HG02973 (cell line): ENCODE results near the gene GPC3.
"Not testable (repeated sequence)": the region's sequence is repeated elsewhere in the genome, so short reads cannot be mapped to it uniquely, and the experiment has no call there.

Source experiments
- ATAC-seq: cut with Tn5 transposase; IDR thresholded peaks from one replicate; pipeline ENCODE4 v1.9.1; 2021; ENCODE audit warnings: moderate library complexity; ENCODE audit not compliant: unreplicated experiment

GPC3 gene

DNA sequence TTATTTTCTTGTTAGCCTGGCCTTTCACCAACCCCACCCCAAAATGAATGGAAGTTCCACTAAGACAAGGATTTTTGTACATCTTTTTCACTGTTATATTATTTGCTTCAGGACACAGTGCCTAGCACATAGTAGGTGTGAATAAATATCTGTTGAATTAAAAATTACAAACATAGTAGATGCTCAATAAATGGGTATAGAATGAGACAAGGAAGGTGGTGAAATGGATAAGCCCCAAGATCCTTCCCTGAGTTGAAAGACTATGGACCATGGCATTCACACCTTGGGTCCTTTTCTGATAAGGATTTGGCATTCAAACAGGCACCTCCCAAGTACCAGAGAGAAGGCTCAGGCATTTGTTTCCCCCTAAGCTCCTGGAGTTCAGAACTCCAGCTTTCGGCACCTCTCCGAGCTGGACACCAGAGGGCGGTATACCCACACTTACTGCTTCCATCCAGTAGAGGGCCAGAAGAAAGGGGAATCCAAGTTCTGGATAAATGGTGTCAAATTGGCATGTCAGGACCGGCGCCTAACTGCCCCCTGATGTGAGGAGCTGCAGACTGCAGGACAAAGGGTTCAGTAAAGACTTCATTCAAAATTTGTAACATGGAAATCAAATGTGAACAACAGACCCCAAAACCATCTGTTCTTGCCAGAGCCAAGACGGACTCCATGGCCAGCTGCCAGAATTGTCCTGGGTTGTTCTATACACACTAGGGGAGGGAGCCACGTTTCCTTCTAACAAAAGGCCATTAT lies 193.0 kb downstream of the GPC3 start:
- ATAC-seq: no peak

DNA sequence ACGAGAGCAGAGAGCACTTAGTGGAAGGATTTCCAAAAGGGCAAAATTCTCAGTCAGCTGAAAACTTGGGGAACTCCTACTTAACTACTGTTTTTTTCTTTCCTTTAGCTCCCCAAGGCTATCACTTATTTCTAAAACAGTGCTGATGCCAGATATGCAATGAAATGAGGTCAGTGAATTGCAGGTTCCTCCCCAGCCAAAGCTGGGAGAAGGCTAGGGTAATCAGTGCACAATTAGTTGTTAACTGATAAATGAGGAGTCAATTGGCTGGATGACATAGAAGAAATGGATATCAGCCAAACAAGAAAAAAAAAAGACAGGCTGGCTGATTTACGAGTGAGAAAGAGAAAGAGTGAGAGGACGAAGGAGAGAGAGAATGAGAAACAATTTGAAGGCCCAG lies 195.6 kb downstream of the GPC3 start:
- ATAC-seq: no peak

DNA sequence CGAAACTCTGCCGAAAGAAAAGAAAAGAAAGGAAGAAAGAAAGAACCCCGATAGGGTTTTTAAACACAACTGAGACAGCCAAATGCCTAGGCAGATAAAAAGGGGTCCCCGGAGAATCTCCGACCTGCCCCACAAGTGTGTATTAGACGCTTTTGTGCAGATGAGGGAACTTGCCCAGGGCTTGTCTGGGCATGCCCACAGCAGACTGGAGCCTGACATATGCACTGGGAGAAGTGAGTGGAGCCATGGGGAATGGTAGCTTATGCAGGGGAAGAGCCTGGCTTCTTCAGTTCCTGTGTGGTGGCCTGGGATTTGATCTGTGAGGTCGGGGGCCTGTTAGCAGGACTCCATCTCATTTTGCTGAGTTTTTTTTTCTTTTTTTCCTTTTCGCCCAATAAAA lies 199.0 kb downstream of the GPC3 start:
- ATAC-seq: no peak

DNA sequence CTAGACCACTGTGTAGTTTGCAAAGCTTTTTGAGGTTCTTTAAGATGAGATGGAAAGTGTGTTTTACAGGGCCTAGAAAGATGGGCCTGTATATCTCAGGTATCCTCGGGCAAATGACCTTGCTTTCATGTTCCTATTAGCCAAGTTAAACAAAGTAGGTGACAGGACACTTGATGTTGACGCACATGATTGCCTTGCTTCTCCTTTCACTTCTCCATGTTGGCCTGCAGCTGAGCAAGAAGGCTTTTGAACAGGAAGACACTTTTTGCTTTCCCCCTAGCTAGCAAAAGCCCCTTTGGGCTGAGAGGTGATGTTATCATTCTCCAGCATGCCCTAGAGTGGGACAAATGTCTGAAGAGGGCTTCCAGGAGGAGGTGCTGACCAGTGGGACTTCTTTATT lies 202.1 kb downstream of the GPC3 start:
- peak; percentile 88 for ATAC-seq

DNA sequence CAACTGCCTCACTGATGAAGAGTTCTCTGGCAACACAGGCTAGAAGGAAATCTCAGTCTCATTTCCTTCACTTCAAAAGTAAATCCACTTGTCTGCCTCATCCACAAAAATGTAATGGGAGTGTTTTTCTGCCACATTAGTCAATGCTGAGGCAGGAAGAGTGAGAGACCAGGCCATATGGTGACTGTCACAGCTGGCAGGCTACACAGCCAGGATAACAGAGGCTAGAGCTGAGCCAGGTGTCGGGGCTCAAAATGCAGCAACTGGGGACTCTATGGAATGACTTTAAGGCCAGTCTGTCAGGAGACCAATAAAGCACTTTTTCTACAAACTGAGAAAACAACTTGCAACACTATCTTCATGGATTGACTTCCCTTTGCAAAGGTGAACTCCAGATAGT lies 204.2 kb downstream of the GPC3 start:
- no peak for ATAC-seq

DNA sequence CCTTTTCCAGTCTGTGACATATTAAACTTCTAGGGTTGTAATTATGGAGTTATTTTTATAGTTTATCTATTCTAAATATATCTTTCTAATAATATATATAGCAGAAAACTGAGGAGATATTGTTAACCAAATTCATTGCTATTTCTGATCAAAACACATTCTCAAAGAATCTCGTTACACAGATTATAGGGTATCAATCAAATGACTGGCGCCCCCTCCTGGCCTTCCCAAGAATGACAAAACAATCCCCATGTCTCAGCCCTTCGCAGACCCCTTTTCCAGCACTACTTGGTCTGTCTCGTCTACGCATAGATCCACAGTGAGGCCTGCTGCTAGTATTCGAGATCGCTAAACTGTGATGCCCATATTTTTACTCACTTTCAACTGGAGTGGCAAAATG lies 209.3 kb downstream of the GPC3 start:
- no peak for ATAC-seq

DNA sequence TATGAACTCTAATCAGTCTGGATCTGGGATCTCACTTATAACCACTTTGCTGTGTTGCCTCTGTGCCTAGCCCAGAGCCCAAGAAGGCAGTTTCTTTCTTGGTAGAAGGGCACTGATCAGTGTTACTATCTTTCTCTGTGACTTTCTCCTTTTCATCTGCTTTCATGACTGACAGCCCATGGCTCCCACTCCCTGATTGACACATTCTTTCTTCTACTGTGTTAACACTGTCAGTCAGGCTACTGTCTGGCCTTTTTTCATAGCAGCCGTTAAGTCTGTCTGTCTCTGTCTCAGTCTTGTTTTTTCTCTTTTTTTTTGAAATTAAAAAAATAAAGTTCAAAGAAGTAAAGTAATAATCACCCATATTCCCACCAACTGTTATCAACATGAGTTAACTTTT lies 210.6 kb downstream of the GPC3 start:
- ATAC-seq: no peak

DNA sequence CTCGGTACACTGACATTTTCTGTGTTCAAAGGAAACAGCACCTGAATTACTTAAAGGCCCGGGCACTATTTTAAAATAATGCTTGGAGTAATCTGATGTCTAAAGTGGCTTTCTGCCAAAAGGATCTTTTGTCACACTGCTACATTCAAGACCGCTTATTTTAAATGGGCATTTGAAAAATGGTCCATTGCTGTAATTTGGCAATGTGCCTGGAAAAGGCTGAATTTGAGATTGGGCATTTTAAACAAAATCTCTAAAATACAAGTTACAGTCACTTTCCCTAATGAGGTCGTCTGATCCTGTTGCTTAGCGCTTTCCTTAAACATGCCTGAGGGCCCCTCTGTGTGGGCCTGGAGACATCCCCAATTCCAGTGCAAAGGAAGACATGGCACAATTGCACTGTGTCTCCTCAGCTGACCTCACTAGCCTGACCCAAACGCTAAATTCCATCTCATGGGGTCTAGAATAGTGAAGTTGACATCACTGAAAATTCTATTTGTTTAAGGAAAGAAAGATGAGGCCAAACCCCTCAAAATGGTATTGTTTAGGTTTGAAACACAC lies 214.2 kb downstream of the GPC3 start:
- no peak for ATAC-seq

DNA sequence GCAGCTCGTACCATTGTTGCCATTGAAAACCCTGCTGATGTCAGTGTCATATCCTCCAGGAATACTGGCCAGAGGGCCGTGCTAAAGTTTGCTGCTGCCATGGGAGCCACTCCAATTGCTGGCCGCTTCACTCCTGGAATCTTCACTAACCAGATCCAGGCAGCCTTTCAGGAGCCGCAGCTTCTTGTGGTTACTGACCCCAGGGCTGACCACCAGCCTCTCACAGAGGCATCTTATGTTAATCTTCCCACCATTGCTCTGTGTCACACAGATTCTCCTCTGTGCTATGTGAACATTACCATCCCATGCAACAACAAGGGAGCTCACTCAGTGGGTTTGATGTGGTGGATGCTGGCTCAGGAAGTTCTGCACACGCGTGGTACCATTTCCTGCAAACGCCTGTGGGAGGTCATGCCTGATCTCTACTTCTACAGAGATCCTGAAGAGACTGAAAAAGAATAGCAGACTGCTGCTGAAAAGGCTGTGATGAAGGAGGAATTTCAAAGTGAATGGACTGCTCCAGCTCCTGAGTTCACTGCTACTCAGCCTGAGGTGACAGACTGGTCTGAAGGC lies 222.3 kb downstream of the GPC3 start:
- not testable (repeated sequence) for ATAC-seq

DNA sequence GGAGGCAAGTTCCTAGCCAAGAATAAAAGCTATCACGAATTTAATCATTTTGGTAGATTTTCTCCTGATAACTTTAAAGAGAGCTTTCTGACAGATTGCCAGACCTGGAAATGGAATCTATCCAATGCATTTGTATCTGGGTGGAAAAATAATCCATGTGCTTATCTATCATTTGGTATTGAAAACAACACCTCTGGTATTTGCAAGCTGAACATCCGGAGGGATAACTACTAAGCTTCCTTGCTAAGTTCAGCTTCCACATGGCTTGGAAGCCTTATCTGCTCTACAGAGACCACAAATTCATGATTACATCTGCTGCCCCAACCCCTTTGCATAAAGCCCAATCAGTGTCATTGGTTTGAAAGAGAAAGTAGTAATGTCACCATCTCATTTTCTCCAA lies 230.7 kb downstream of the GPC3 start:
- no peak for ATAC-seq

DNA sequence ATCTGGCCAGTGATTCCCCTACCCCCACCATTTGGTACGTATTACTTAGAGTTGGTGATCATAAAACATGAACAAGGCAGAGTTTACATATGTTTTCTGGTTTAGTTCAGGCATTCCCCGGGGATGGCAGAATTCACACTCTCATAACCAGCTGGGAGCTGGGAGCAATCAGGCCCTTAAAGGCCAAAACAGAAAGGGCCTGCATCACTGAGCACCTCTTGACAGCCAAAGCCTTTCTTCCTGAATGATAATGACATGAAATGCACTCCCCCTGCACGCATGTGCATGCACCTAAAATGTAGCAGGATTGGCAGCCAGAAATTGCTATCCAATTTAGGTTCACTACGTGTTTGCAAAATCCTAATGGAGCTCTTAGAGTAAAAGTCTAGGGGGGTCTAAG lies 235.4 kb downstream of the GPC3 start:
- ATAC-seq: no peak

DNA sequence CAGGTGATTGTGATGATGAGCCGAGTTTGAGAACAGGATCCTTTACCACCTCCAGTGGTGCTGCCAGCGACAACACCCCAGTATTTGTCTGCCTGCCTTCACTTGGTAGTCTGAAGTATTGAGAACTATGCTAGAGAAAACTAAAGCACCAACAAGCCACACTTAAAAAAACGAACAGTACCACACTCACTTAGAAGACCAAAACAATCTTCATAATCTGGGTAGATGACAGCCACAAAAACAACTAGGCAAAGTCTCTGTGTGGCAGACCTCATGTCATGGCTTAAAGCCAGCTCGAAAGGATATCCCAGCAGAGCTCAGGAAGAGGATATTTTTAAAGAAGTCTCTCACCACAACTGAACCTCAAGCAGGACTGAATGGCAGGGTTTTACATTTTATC lies 236.0 kb downstream of the GPC3 start:
- no peak for ATAC-seq

DNA sequence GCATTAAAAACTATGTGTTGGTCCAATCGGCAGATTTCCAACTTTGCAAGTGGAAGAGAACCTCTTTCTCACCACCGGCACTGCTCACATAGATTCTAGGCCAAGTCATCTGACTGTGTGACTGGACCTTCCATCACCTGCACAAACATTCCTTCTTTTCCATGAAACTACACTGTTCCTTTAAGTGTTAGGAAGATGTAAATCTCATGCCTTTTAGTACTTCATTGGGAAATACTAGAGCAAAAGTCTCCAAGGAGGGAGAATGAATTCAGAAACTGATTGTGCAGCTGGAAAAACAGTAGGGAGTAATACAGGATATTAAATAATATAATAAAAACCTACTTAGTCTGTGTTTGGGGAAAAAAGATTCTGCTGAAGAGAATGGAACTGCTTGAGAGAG lies 238.2 kb downstream of the GPC3 start:
- no peak for ATAC-seq

DNA sequence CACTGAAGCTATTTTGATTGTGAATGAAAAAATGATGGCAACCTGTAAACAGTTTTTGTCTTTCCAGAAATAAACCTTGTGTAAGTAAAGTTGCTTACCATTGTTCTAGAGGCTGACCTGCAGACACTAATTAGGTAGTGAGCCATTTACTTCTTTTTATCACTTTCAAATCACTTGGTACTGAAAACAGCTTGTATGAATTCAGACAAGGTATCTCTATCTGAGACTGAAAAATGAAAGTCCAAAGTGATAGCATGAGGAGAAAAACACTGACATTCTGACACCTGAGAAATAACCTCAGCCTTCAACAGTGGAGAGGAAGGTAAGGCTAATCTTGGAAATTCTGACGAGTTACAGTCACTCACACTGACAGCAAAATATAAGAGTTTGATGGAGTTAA lies 238.8 kb downstream of the GPC3 start:
- ATAC-seq: no peak

DNA sequence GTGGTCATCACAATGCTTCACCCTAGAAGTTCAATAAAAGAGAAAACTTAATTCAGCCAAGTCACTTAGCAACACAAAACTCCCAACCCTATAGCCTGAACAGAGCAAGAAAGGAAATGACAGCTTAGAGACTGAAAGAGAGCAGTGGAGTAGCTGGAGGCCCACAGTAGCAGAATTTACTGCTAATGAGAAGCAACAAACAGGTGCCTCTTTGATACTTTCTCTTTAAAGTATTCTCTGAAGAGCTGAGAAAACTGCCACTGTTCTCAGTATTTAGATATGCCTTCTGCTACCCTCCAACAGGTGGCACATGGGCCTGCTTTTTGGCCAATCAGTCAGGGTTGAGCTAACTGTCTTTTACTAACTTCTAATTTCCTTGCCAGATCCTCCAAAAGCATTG lies 240.0 kb downstream of the GPC3 start:
- ATAC-seq: peak; percentile 80

DNA sequence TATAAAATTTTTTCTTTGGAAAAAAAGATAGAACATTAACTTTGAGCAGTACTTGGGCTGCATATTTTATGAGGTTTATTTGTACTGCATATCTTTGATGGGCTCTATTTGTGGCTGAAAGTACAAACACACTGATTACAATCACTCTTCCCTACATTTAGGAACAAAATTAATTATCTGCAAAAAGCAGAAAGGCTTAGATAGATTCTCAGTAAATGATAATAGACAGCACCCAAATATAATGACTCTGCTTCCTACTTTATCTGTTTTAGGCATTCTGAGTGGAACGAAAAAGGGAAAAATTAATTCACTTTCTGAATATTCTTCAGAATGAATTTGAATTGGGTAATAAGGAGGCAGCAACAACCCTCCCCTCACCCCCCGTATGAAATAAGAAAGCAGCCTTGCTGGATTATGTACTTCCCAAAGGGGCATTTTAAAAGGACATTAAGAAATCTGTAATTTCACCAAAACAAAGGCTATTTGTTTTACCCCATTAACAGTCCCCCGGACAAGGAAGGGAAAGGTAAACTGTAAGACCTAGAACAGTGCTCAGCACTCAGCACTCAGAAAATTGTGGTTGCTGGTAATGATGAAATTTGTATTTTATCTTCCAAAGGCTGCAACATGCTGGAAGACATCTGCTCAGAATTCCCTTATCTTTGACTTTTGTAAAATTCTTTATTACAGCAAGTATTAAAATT lies 242.6 kb downstream of the GPC3 start:
- ATAC-seq: no peak

DNA sequence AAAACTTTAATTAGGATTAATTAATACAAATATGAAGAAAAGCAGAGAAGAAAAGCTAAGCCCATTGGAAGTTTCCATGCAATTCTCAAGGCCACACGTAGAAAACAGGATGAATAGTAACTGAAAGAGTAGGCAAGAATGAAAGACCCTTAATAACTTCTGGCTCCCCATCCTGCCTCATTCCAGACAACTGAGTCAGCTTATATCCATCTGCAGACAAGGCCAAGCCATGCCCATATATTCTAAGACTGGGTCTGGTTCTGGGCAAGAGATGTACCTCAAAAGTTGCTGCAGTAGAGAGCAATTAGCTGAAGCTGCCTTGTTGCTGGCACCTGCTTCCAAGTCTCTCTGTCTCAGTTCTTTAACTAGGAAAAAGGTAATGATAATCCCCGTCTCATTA lies 244.1 kb downstream of the GPC3 start:
- ATAC-seq: no peak

DNA sequence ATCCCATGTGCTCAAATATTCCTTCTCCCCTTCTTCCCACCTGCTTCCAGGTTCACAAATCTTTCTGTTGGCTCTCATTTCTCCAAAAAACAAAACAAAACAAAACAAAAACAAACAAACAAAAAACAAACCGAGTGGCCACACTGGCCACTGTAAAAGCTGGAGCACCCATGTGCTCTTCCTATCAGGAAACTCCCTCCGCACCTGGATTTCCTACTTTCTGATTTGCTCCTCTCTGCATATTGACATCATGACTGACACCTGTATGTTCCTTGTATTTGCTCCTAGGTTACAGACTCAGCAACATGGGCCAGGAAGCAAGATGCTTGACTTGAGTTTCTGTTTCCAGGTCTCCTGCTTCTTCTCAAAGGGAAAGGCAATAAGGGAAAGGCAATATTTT lies 258.8 kb downstream of the GPC3 start:
- ATAC-seq: no peak

DNA sequence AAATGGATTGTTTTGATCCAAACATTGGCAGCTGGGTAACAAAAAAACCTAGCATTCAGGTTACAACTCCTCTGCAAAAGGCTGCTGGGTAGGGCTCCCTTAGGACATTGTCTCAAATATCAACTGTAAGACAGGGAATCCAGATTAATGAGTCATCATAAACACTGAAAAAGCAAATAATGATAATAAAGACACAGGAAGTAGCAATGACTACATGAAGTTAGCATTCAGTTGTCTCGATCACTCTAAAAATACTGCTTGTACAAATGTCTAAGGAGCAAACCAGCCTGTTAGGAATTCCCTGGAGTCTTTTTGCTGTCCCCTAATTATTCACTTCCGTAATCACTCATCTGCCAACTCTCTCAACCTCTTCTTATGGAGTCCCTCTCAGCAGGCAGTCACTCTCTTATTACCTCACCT lies 259.2 kb downstream of the GPC3 start:
- ATAC-seq: no peak

DNA sequence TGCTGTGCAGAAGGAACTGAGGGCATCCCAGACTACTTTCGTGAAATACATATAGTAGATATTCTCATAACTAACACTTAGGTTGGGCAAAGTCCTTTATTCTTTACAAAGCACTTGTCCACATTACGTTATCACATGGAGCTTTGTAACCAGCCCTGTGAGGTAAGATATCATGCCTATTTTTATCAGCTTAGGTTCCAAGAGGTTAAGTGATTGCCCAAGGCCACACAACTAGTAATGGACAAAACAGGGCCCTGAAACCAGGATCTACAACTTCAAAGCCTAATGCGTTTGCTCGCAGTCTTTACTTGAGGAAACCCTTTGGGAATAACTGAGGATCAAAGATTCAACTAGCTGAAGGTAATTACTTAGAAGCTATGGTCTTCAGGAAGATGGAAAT lies 261.5 kb downstream of the GPC3 start:
- no peak for ATAC-seq

DNA sequence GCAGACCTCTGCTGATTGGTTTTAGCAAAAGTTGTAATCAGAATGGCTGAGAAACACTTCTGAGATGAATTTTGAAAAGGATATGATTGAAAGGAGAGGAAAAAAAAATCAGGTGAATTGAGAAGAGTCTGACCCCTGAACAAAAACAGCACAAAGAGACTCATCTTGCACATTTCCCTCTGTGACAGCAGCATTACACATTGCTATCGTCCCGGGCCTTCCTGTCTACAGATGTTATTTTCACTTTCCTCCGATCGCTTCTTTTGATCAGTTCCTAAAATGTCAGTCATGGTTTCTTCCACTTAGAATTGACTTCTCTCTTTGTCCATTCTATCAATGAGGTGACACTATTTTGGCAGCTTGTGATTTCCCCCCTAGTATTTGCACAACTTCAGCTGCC lies 262.6 kb downstream of the GPC3 start:
- no peak for ATAC-seq

DNA sequence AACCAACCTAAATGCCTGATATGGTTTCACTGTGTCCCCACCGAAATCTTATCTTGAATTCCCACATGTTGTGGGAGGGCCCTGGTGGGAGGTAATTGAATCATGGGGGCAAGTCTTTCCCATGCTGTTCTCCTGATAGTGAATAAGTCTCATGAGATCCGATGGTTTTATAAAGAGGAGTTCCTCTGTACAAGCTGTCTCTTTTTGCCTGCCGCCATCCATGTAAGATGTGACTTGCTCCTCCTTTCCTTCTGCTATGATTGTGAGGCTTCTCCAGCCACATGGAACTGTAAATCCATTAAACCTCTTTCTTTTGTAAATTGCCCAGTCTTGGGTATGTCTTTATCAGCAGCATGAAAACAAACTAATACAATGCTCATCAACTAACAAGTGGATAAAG lies 265.1 kb downstream of the GPC3 start:
- ATAC-seq: not testable (repeated sequence)
